ENCODE data around the gene ITCH.
"Not testable (repeated sequence)": the region's sequence is repeated elsewhere in the genome, so short reads cannot be mapped to it uniquely, and the experiment has no call there.

ITCH gene

DNA sequence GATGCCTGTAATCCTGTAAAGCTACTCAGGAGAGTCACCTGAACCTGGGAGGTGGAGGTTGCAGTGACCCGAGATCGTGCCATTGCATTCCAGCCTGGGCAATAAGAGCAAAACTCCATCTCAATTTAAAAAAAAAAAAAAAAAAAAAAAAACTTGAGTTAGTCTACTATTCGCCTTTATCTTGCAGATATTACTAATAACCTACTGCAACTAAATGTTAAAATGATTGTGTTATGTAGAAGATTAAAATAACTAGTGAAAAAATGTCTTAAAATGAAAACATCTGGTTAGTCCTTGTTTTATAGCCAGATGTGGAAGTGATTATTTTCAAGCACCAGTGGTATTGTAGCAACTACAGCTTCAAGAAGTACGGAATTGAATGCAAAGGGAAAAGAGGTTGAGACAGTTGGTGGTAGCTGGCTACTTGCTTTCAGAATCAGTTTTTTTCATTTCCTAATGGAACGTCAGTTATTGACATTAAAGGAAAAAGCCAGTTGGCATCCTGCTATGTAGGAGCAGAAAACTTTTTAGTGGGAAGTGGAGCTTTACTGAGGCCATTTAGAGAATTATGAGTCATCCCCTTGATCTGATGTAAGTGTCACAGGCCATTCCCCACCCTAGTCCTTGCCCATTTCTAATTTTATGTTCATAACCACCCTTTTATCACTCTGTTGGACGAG is 109.3 kb downstream of the ITCH start:
- DNase-seq = no peak

DNA sequence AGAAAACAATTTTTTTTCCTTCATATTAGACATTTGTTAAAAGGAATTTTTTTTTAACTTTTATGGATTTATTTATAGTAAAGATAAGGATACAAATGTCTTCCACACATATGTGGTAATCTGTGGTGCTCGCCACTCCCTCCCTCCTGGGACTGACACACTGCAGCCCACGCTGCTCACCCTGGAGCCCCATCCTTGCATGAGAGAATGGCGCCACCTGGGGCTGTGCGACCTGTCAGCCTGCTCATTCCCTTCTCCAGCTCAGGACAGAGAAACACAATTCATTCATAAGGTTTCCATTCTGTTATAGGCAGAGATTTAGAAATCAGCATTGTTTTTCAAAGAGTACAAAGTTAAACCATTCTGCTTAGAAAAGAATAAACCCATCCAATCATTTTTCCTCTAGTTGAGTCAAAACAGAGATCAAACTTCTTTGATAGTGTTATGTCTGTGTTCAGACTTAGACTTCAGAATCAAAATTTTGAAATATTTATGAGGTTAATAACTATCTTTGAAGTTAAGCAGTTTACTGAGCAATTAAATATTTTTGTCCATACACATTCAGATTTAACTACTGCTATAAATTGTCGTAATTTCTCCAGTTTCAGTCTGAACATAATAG is 110.3 kb downstream of the ITCH start:
- peak; percentile 34 for DNase-seq

- peak; percentile 23 for DNase-seq
Observed at GRCh38 chr20:34475979-34476736, 113.1 kb downstream of the ITCH start.

DNA sequence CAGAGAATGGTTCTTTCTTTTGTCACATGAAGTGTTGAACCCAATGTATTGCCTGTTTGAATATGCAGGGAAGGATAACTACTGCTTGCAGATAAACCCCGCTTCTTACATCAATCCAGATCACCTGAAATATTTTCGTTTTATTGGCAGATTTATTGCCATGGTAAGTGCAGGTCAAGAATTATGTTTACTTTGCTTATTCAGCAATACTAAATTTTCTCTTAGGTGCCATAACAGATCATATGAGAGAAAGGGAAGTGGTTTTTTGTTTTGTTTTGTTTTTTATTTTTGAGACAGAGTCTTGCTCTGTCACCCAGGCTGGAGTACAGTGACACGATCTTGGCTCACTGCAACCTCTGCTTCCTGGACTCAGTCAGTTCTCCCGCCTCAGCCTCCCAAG is 116.6 kb downstream of the ITCH start:
- no peak for DNase-seq

- DNase-seq = not testable (repeated sequence)
Observed at GRCh38 chr20:34482154-34482553, 119.1 kb downstream of the ITCH start.

- not testable (repeated sequence) for DNase-seq
Observed at GRCh38 chr20:34483585-34484220, 120.6 kb downstream of the ITCH start.

GRCh38 chr20:34485068-34485634 is 122.1 kb downstream of the ITCH start:
- DNase-seq = no peak

DNA sequence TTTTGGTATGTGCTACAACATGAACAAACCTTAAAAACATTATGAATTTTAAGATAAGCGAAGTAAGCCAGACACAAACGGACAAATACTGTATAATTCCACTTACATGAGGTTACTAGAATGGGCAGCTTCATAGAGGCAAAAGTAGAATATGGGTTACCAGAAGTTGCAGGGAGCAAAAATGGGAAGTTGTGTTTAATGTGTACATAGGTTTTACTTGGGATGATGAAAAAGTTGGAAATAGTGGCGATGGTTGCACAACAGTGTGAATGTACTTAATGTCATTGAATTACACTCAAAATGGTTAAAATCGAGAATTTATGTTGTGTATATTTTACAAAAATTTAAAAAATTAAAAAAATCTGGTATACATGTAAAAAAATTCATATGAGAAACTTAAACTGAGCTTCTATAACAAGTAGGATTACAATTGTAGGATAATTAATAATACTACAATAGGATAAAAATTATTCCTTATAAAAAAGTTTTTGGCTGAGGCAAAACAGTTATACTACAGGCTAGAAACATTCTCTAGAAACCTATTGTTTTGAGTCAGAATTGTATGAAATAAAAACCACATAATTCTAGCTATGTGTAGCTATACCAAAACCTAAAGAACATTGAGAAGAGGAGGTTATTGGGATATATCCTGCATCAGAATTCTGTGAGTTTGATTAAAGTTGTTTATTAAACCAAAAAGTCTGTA is 128.3 kb downstream of the ITCH start:
- DNase-seq = no peak

GRCh38 chr20:34491932-34492509 is 128.9 kb downstream of the ITCH start:
- DNase-seq = no peak

DNA sequence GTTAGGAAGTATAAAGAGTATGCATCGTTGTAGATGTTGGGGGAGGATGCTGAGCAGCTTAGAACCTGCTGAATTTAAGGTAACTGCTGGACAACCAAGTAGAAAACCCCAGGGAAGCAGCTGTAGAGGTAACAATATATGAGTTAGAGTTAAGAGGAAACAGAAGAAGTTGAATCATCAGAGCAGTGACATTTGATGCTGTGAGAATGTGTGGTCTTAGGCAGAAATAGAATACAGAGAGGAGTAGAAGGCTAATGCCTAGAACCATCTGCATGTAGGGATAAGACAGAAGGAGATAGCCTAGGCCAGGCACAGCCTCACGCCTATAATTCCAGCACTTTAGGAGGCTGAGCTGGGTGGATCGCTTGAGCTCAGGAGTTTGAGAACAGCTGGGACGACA is 130.6 kb downstream of the ITCH start:
- no peak for DNase-seq

GRCh38 chr20:34495307-34495706 is 132.2 kb downstream of the ITCH start:
- DNase-seq = no peak

GRCh38 chr20:34495916-34496315 is 132.8 kb downstream of the ITCH start:
- DNase-seq = no peak

DNA sequence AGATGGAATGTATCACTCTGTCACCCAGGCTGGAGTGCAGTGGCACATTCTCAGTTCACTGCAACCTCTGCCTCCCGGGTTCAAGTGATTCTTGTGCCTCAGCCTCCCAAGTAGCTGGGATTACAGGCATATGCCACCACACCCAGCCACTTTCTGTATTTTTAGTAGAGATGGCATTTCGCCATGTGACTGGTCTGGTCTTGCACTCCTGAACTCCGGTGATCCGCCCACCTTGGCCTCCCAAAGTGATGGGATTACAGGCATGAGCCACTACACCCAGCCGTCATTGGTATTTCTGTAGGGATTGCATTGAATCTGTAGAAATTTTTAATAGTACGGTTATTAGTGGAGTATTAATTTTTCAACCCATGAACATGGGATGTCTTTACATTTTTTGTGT is 134.5 kb downstream of the ITCH start:
- not testable (repeated sequence) for DNase-seq

GRCh38 chr20:34500823-34501222 is 137.8 kb downstream of the ITCH start:
- no peak for DNase-seq

DNA sequence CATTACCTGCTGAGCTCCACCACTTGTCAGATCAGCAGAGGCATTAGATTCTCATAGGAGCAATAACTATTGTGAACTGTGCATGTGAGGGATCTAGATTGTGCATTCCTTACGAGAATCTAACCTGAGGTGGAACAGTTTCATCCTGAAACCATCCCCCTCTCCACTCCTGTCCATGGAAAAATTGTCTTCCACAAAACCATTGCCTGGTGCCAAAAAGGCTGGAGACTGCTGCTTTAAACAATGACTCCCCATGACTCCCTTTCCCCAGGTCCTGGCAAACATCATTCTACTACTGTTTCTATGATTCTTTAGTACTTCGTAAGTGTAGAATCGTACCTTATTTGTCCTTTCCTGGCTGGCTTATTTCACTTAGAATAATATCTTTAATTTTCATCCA is 143.4 kb downstream of the ITCH start:
- no peak for DNase-seq

GRCh38 chr20:34507702-34508413 is 144.8 kb downstream of the ITCH start:
- DNase-seq = no peak

GRCh38 chr20:34510575-34510974 is 147.5 kb downstream of the ITCH start:
- no peak for DNase-seq

DNA sequence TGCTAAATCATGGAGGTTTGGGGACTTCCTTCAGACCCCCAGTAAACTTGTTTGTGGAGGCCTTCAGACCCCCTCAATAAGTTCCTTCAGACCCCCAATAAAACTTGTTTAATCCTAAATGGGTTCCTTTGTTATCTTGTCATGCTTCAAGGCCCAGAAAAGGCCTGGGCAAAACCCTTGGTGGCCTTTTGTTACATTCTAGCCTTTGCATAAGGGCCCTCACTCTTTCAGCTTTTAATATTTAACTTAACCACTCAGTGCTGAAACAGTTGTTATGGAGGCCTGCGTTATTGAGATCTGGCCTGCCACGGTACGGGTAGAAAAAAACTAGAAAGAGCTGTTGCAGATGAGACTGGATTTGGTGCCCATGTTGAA is 148.8 kb downstream of the ITCH start:
- DNase-seq = no peak

GRCh38 chr20:34512266-34512954 is 149.3 kb downstream of the ITCH start:
- no peak for DNase-seq

- DNase-seq = peak; percentile 24
Observed at GRCh38 chr20:34512955-34513419, 149.9 kb downstream of the ITCH start.

- not testable (repeated sequence) for DNase-seq
Observed at GRCh38 chr20:34514034-34514433, 151.0 kb downstream of the ITCH start.

All from CD4-positive, alpha-beta T cell treated with Interleukin-17A for 1 hour (primary cell).